Neuronal stem cell (in vitro differentiated cells): ENCODE measurements around the gene CHD5.

Experiments
- DNase-seq: peaks from one replicate; pipeline ENCODE4 v3.0.0-alpha.2; 2013; ENCODE audit warnings: low spot score
- H2AFZ ChIP-seq: one replicate; pipeline ENCODE4 v1.6.1; 2013; ENCODE audit warnings: mild to moderate bottlenecking, low read length, inconsistent platforms
- H2AK5ac ChIP-seq: 2 replicates; pipeline ENCODE4 v1.6.1; 2013; ENCODE audit warnings: low read depth, mild to moderate bottlenecking, inconsistent platforms, low read length, moderate library complexity, mixed read lengths
- H2BK120ac ChIP-seq: 2 replicates; pipeline ENCODE4 v1.6.1; 2013; ENCODE audit warnings: low read depth, mild to moderate bottlenecking, inconsistent platforms, low read length, moderate library complexity, mixed read lengths
- H2BK12ac ChIP-seq: one replicate; pipeline ENCODE4 v1.6.1; 2013; ENCODE audit warnings: low read length, inconsistent platforms
- H2BK15ac ChIP-seq: 2 replicates; pipeline ENCODE4 v1.6.1; 2013; ENCODE audit warnings: mild to moderate bottlenecking, low read length, inconsistent platforms, mixed read lengths
- H2BK5ac ChIP-seq: one replicate; pipeline ENCODE4 v1.6.1; 2013; ENCODE audit warnings: inconsistent platforms, mild to moderate bottlenecking, low read length, moderate library complexity
- H3K14ac ChIP-seq: one replicate; pipeline ENCODE4 v1.6.1; 2013; ENCODE audit warnings: low read length, inconsistent platforms
- H3K18ac ChIP-seq: 2 replicates; pipeline ENCODE4 v1.6.1; 2013; ENCODE audit warnings: low read length, inconsistent platforms
- H3K23ac ChIP-seq: 2 replicates; pipeline ENCODE4 v1.6.1; 2013; ENCODE audit warnings: low read depth, mild to moderate bottlenecking, mixed read lengths, low read length, inconsistent platforms; ENCODE audit not compliant: poor library complexity
- H3K27ac ChIP-seq: replicated peaks from 3 replicates; pipeline ENCODE4 v1.5.1; 2013; ENCODE audit warnings: low read length, inconsistent platforms
- H3K27me3 ChIP-seq, 3 experiments: 2 replicates each; pipeline ENCODE4 v1.6.1; 2013; ENCODE audit warnings: low read length in 3 of 3, mild to moderate bottlenecking in 2 of 3, inconsistent platforms in 1 of 3, low read depth in 1 of 3, mixed read lengths in 1 of 3, moderate library complexity in 1 of 3; ENCODE audit not compliant: control insufficient read depth in 3 of 3, insufficient read depth in 3 of 3
- H3K36me3 ChIP-seq, 2 donors: replicated peaks in 1 of 2; 2 replicates each; pipeline ENCODE4 v1.6.1; 2013; ENCODE audit warnings: low read length in 2 of 2; ENCODE audit not compliant: control insufficient read depth in 2 of 2, insufficient read depth in 2 of 2
- H3K4ac ChIP-seq: 2 replicates; pipeline ENCODE4 v1.6.1; 2013; ENCODE audit warnings: inconsistent platforms, mild to moderate bottlenecking, low read length, moderate library complexity
- H3K4me1 ChIP-seq, 2 donors: 1 replicate in 1 of 2; 2 replicates in 1 of 2; pipeline ENCODE4 v1.6.1; 2013; ENCODE audit warnings: low read length in 2 of 2, low read depth in 1 of 2; ENCODE audit not compliant: control insufficient read depth in 2 of 2, insufficient read depth in 1 of 2
- H3K4me2 ChIP-seq: one replicate; pipeline ENCODE4 v1.6.1; 2013; ENCODE audit warnings: mild to moderate bottlenecking, low read length, inconsistent platforms; ENCODE audit not compliant: insufficient read depth, poor library complexity, severe bottlenecking
- H3K4me3 ChIP-seq, 2 donors: 2 replicates each; pipeline ENCODE4 v1.5.1; 2013; ENCODE audit warnings: low read length in 2 of 2, mild to moderate bottlenecking in 2 of 2, inconsistent platforms in 1 of 2, moderate library complexity in 1 of 2
- H3K79me1 ChIP-seq: one replicate; pipeline ENCODE4 v1.6.1; 2013; ENCODE audit warnings: low read depth, mild to moderate bottlenecking, inconsistent platforms, low read length, moderate library complexity
- H3K9ac ChIP-seq: one replicate; pipeline ENCODE4 v1.6.1; 2013; ENCODE audit warnings: mild to moderate bottlenecking, low read depth, low read length, inconsistent platforms; ENCODE audit not compliant: poor library complexity
- H3K9me3 ChIP-seq, 2 donors: replicated peaks in 1 of 2; 2 replicates each; pipeline versions ENCODE3 to v1.6.1; 2013; ENCODE audit warnings: low read length in 2 of 2, mild to moderate bottlenecking in 2 of 2, inconsistent platforms in 1 of 2, low read depth in 1 of 2, mixed read lengths in 1 of 2, moderate library complexity in 1 of 2; ENCODE audit not compliant: control insufficient read depth in 2 of 2, insufficient read depth in 1 of 2
- H4K8ac ChIP-seq: one replicate; pipeline ENCODE4 v1.6.1; 2013; ENCODE audit warnings: low read depth, mild to moderate bottlenecking, inconsistent platforms, low read length, moderate library complexity
- H4K91ac ChIP-seq: one replicate; pipeline ENCODE4 v1.6.1; 2013; ENCODE audit warnings: low read length, low read depth, mild to moderate bottlenecking, inconsistent platforms; ENCODE audit not compliant: poor library complexity
- WGBS, 2 donors: extraction: QIAGEN DNeasy Blood & Tissue Kit; methylation state at CpG; one replicate each; pipeline ENCODE4 v1.1.7; 2013; ENCODE audit warnings: missing lambda C conversion rate in 2 of 2, mixed read lengths in 1 of 2; ENCODE audit not compliant: insufficient read length in 2 of 2, insufficient replicate concordance in 1 of 2; ENCODE audit errors: extremely low coverage in 2 of 2; 5-methylcytosine and 5-hydroxymethylcytosine counted together

The CHD5 gene

GRCh38 chr1:6099297-6099696 is 80.8 kb downstream of the CHD5 start:
- H2AK5ac ChIP-seq, result peak overlapping the region; percentile 90
- no peak overlapping the region for H3K23ac ChIP-seq
- no peak overlapping the region for H2BK12ac ChIP-seq
- peaks cover 1% of the 10 kb centered on the region for H3K79me1 ChIP-seq
- peaks cover 0 to 46% (median 0%) of the 10 kb centered on the region in 3 experiments for H3K27me3 ChIP-seq
- H3K9me3 ChIP-seq, result no peaks in the 10 kb centered on the region
- H2BK5ac ChIP-seq, result peak overlapping the region; percentile 87
- no CpG with 5 or more reads among the region's 15 CpGs for WGBS, 2 donors
- H4K91ac ChIP-seq, result peak overlapping the region; percentile 64
- no peak overlapping the region for H3K9ac ChIP-seq
- H3K27ac ChIP-seq, result no peak overlapping the region
- H4K8ac ChIP-seq, result peak overlapping the region; percentile 48
- peaks cover 0 to 24% of the 10 kb centered on the region in 2 donors for H3K4me1 ChIP-seq
- no peak for DNase-seq
- H3K36me3 ChIP-seq, result no peaks in the 10 kb centered on the region
- H2BK15ac ChIP-seq, result peak overlapping the region; percentile 99
- H3K18ac ChIP-seq, result peak overlapping the region; percentile 84
- H2AFZ ChIP-seq, result no peak overlapping the region
- H3K14ac ChIP-seq, result no peak overlapping the region
- H3K4me3 ChIP-seq, result no peak overlapping the region
- H3K4ac ChIP-seq, result no peak overlapping the region
- no peak overlapping the region for H2BK120ac ChIP-seq
- H3K4me2 ChIP-seq, result no peak overlapping the region

GRCh38 chr1:6098303-6099215 is 81.6 kb downstream of the CHD5 start:
- no peak overlapping the region for H3K4me3 ChIP-seq
- DNase-seq, result no peak
- peaks cover 0 to 24% of the 10 kb centered on the region in 2 donors for H3K4me1 ChIP-seq
- H2AFZ ChIP-seq, result no peak overlapping the region
- no peak overlapping the region for H2BK5ac ChIP-seq
- no CpG with 5 or more reads among the region's 24 CpGs for WGBS, 2 donors
- no peak overlapping the region for H3K14ac ChIP-seq
- H3K79me1 ChIP-seq, result peaks cover 1% of the 10 kb centered on the region
- H3K23ac ChIP-seq, result no peak overlapping the region
- H3K4me2 ChIP-seq, result no peak overlapping the region
- H3K27me3 ChIP-seq, result peaks cover 0 to 40% (median 0%) of the 10 kb centered on the region in 3 experiments
- H3K27ac ChIP-seq, result no peak overlapping the region
- no peak overlapping the region for H2BK15ac ChIP-seq
- no peak overlapping the region for H4K8ac ChIP-seq
- H4K91ac ChIP-seq, result no peak overlapping the region
- H3K9me3 ChIP-seq, result no peaks in the 10 kb centered on the region
- no peaks in the 10 kb centered on the region for H3K36me3 ChIP-seq
- H2BK120ac ChIP-seq, result no peak overlapping the region
- peak overlapping the region; percentile 90 for H2AK5ac ChIP-seq
- H3K4ac ChIP-seq, result no peak overlapping the region
- H3K9ac ChIP-seq, result no peak overlapping the region
- no peak overlapping the region for H2BK12ac ChIP-seq
- H3K18ac ChIP-seq, result peak overlapping the region; percentile 76

GRCh38 chr1:6097824-6098223 is 82.3 kb downstream of the CHD5 start:
- Histone ChIP-seq H3K4ac (no peak overlapping the region), H3K4me2 (no peak overlapping the region), H3K4me3 (no peak overlapping the region), H3K9ac (no peak overlapping the region), H3K18ac (peak overlapping the region; percentile 76), H3K4me1 (peaks cover 0 to 24% of the 10 kb centered on the region in 2 donors), H2AFZ (no peak overlapping the region), H2BK120ac (no peak overlapping the region), H4K91ac (no peak overlapping the region), H3K14ac (peak overlapping the region; percentile 89), H4K8ac (no peak overlapping the region), H2BK15ac (peak overlapping the region; percentile 24), H3K79me1 (peaks cover 1% of the 10 kb centered on the region), H2AK5ac (peak overlapping the region; percentile 36), H3K27me3 (peaks cover 0 to 41% (median 0%) of the 10 kb centered on the region in 3 experiments), H2BK12ac (no peak overlapping the region), H3K9me3 (no peaks in the 10 kb centered on the region), H3K36me3 (no peaks in the 10 kb centered on the region), H3K27ac (no peak overlapping the region), H2BK5ac (peak overlapping the region; percentile 90), H3K23ac (no peak overlapping the region)
- no peak for DNase-seq
- WGBS, 2 donors, result no CpG with 5 or more reads among the region's 17 CpGs

- H2AK5ac ChIP-seq, result peak overlapping the region; percentile 36
- H2AFZ ChIP-seq, result no peak overlapping the region
- H3K9ac ChIP-seq, result no peak overlapping the region
- H4K91ac ChIP-seq, result no peak overlapping the region
- no peaks in the 10 kb centered on the region for H3K36me3 ChIP-seq
- H3K4ac ChIP-seq, result no peak overlapping the region
- H3K4me2 ChIP-seq, result no peak overlapping the region
- WGBS, 2 donors, result no CpG with 5 or more reads among the region's 15 CpGs
- H2BK120ac ChIP-seq, result no peak overlapping the region
- H2BK15ac ChIP-seq, result no peak overlapping the region
- H3K4me3 ChIP-seq, result no peak overlapping the region
- peak overlapping the region; percentile 90 for H2BK5ac ChIP-seq
- H2BK12ac ChIP-seq, result peak overlapping the region; percentile 16
- no peak overlapping the region for H3K23ac ChIP-seq
- H3K14ac ChIP-seq, result no peak overlapping the region
- no peak for DNase-seq
- H3K27me3 ChIP-seq, result peaks cover 0 to 41% (median 0%) of the 10 kb centered on the region in 3 experiments
- peak overlapping the region; percentile 48 for H3K18ac ChIP-seq
- H4K8ac ChIP-seq, result no peak overlapping the region
- peaks cover 0 to 20% of the 10 kb centered on the region in 2 donors for H3K4me1 ChIP-seq
- H3K79me1 ChIP-seq, result peaks cover 1% of the 10 kb centered on the region
- no peaks in the 10 kb centered on the region for H3K9me3 ChIP-seq
- H3K27ac ChIP-seq, result no peak overlapping the region
Observed at GRCh38 chr1:6097117-6097595, 83.0 kb downstream of the CHD5 start.
